ENCODE measurements around the gene OR2T12. TPM values are rescaled to one million over a fixed set of nuclear protein-coding genes. Genes with fewer than 3 reads are reported as not detected.
"Not testable (repeated sequence)": the region's sequence is repeated elsewhere in the genome, so short reads cannot be mapped to it uniquely, and the experiment has no call there.

The OR2T12 gene, protein sequence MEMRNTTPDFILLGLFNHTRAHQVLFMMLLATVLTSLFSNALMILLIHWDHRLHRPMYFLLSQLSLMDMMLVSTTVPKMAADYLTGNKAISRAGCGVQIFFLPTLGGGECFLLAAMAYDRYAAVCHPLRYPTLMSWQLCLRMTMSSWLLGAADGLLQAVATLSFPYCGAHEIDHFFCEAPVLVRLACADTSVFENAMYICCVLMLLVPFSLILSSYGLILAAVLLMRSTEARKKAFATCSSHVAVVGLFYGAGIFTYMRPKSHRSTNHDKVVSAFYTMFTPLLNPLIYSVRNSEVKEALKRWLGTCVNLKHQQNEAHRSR
- total RNA-seq, result not detected
- long read RNA-seq, result 0 reads

GRCh38 chr1:248303324-248303723 is at the start of gene OR2T12:
Gene OR2T12, minus strand, starts transcription at chr1:248303424. Its CDS starts 7,846 bp downstream, at chr1:248295578.
- TF ChIP-seq CTCF (IDR thresholded peaks at IDR 0.05), result no peak
- no peaks in the 10 kb centered on the region for H3K36me3 ChIP-seq
- H3K9me3 ChIP-seq, result no peaks in the 10 kb centered on the region
- no peak within 1 kb of the TSS for H3K27ac ChIP-seq
- H3K27me3 ChIP-seq (ENCODE audit: low read depth), result no peaks in the 10 kb centered on the region
- no peaks in the 10 kb centered on the region for H3K4me1 ChIP-seq
- H3K4me3 ChIP-seq, result no peak within 1 kb of the TSS
- DNase-seq (no peak), ATAC-seq (no peak)
- intact Hi-C loops (cut with DNase I), result no loop called here

DNA sequence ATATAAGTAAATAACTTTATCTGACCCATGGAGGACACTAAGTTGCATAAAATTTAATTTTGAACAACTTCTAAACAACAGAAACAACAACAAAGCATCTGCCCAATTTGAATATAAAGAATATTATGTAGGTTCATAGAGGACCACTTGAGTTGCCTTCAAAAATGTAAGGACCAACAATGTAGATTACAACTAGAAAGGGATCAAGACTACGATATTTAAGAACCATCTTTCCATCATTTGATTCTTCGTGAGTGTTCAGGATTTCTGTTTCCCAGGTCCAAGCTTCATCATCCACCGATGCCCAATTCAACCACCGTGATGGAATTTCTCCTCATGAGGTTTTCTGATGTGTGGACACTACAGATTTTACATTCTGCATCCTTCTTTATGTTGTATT is 45.3 kb upstream of the OR2T12 start, which contains the start of gene OR14C36:
TSS of gene OR14C36 (plus strand) at position 301 of the 400 bp plus-strand sequence. CDS start at position 301, 0 bp downstream.
- ATAC-seq (no peak), DNase-seq (no peak)
- H3K27ac ChIP-seq, result no peak within 1 kb of the TSS
- H3K36me3 ChIP-seq, result no peaks in the 10 kb centered on the region
- no peaks in the 10 kb centered on the region for H3K9me3 ChIP-seq
- H3K4me1 ChIP-seq, result no peaks in the 10 kb centered on the region
- intact Hi-C loops (cut with DNase I), result no loop called here
- no peak for TF ChIP-seq CTCF (IDR thresholded peaks at IDR 0.05)
- no peak within 1 kb of the TSS for H3K4me3 ChIP-seq
- H3K27me3 ChIP-seq (ENCODE audit: low read depth), result no peaks in the 10 kb centered on the region

- H3K4me1 ChIP-seq, result no peaks in the 10 kb centered on the region
- no peak overlapping the region for H3K4me3 ChIP-seq
- H3K36me3 ChIP-seq, result no peaks in the 10 kb centered on the region
- H3K27ac ChIP-seq, result no peak overlapping the region
- DNase-seq, result no peak
- H3K9me3 ChIP-seq, result no peaks in the 10 kb centered on the region
- TF ChIP-seq CTCF (IDR thresholded peaks at IDR 0.05), result no peak
- ATAC-seq, result no peak
- intact Hi-C loops (cut with DNase I), result no loop called here
- no peaks in the 10 kb centered on the region for H3K27me3 ChIP-seq (ENCODE audit: low read depth)
These were observed 40.2 kb upstream of the OR2T12 start for GRCh38 chr1:248343451-248343850.

- Histone ChIP-seq H3K36me3 (no peaks in the 10 kb centered on the region), H3K4me3 (no peak within 1 kb of the TSS), H3K27ac (no peak within 1 kb of the TSS), H3K27me3 (ENCODE audit: low read depth) (no peaks in the 10 kb centered on the region), H3K4me1 (no peaks in the 10 kb centered on the region), H3K9me3 (no peaks in the 10 kb centered on the region)
- DNase-seq, result no peak
- no peak for TF ChIP-seq CTCF (IDR thresholded peaks at IDR 0.05)
- intact Hi-C loops (cut with DNase I), result no loop called here
- no peak for ATAC-seq
These were observed 21.2 kb upstream of the OR2T12 start, which contains the start of gene OR2M7 for GRCh38 chr1:248324468-248324867. Gene OR2M7, minus strand, starts transcription at chr1:248324568. Its CDS starts 0 bp downstream, at chr1:248324568.

DNA sequence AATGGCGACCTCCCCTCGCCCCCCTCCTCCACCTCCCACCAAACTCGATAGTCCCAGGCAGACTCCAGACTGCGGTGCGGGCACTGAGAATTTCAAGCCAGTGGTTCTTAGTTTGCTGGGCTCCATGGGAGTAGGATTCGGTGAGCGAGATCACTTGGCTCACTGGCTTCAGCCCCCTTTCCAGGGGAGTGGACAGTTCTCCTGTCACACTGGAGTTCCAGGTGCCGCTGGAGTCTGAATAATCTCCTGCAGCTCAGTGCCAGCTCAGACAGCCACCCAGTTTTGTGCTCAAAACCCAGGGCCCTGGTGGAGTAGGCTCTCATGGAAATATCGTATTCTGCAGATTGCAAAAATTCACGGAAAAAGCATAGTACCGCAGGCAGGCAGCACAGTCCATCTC is 13.6 kb upstream of the OR2T12 start:
- intact Hi-C loops (cut with DNase I), result no loop called here
- no peak overlapping the region for H3K27ac ChIP-seq
- no peak for TF ChIP-seq CTCF (IDR thresholded peaks at IDR 0.05)

DNA sequence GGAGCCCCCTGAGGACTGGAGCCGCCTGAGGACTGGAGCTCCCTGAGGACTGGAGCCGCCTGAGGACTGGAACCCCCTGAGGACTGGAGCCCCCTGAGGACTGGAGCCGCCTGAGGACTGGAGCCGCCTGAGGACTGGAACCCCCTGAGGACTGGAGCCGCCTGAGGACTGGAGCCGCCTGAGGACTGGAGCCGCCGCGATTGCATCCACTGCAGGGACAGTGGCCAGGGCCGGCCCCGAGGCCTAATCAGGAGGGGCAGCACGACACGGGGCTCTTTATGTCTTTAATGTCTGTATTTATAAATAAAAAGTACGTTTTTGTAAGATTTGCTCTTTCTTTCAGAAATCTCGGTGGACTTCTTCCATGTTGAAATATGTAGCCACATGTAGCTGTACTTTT is 3.5 kb upstream of the OR2T12 start:
- intact Hi-C loops (cut with DNase I), result not testable (repeated sequence)

More for the DNA sequence above, 13.6 kb upstream of the OR2T12 start:
- Histone ChIP-seq H3K4me1 (no peaks in the 10 kb centered on the region), H3K36me3 (no peaks in the 10 kb centered on the region), H3K9me3 (no peaks in the 10 kb centered on the region), H3K27me3 (ENCODE audit: low read depth) (no peaks in the 10 kb centered on the region), H3K4me3 (no peak overlapping the region)
- DNase-seq, result no peak
- no peak for ATAC-seq

More for the DNA sequence above, 3.5 kb upstream of the OR2T12 start:
- not testable (repeated sequence) for H3K4me1 ChIP-seq; H3K36me3 ChIP-seq; H3K27ac ChIP-seq; H3K4me3 ChIP-seq; H3K27me3 ChIP-seq (ENCODE audit: low read depth); H3K9me3 ChIP-seq; DNase-seq; ATAC-seq

Data from lower lobe of right lung (tissue), 2 donors.